IMR-90 (cell line): ENCODE measurements around the gene TMEM45A. TPM values are rescaled to one million over a fixed set of nuclear protein-coding genes. Genes with fewer than 3 reads are reported as not detected.
"Not testable (repeated sequence)": the region's sequence is repeated elsewhere in the genome, so short reads cannot be mapped to it uniquely, and the experiment has no call there.

ENCODE experiments used
- ATAC-seq: fragments of 200-7000 bp; cut with Tn5 transposase; 2 replicates; pipeline ENCODE4 v1.9.1; 2020; ENCODE audit warnings: low read depth, mild to moderate bottlenecking, moderate library complexity
- BruUV-seq: library from RNA; stranded (reverse); fragments of 400-500 nt; replicated peaks from 2 replicates; lab custom pipeline; 2021; lab: Mats Ljungman, UMichigan
- CTCF ChIA-PET: fragments of 300-600 bp; formaldehyde crosslinking; extraction: SDS; loops from one replicate; lab custom pipeline; 2021; ENCODE audit warnings: antibody characterized with exemption; lab: Yijun Ruan, JAX
- POLR2A ChIA-PET: fragments of 300-600 bp; sonication (Branson Sonifier 250); formaldehyde crosslinking; loops from one replicate; lab custom pipeline; 2022; ENCODE audit warnings: antibody characterized with exemption; ENCODE audit not compliant: unreplicated experiment; lab: Charles Lee
- DNase-seq: peaks from one replicate; pipeline ENCODE4 v3.0.0; 2013
- H2AFZ ChIP-seq: replicated peaks from 2 replicates; pipeline ENCODE3; 2013; ENCODE audit warnings: low read length, mild to moderate bottlenecking; ENCODE audit not compliant: poor library complexity
- H2AK5ac ChIP-seq: 2 replicates; pipeline ENCODE4 v1.6.1; 2013; ENCODE audit warnings: low read depth, low read length, inconsistent platforms
- H2AK9ac ChIP-seq: replicated peaks from 2 replicates; pipeline ENCODE3; 2013; ENCODE audit warnings: mild to moderate bottlenecking, low read depth, low read length, moderate library complexity; ENCODE audit not compliant: poor library complexity
- H2BK120ac ChIP-seq: 2 replicates; pipeline ENCODE4 v1.6.1; 2013; ENCODE audit warnings: low read depth, low read length, inconsistent platforms
- H2BK15ac ChIP-seq: 3 replicates; pipeline ENCODE4 v1.6.1; 2013; ENCODE audit warnings: low read depth, low read length, inconsistent platforms
- H2BK20ac ChIP-seq: 2 replicates; pipeline ENCODE4 v1.6.1; 2013; ENCODE audit warnings: low read depth, mild to moderate bottlenecking, inconsistent platforms, low read length, moderate library complexity
- H2BK5ac ChIP-seq: 2 replicates; pipeline ENCODE4 v1.6.1; 2013; ENCODE audit warnings: mild to moderate bottlenecking, low read depth, low read length, inconsistent platforms; ENCODE audit not compliant: poor library complexity, severe bottlenecking
- H3K14ac ChIP-seq: replicated peaks from 2 replicates; pipeline ENCODE4 v1.6.1; 2013; ENCODE audit warnings: low read depth, low read length, inconsistent platforms
- H3K18ac ChIP-seq: 2 replicates; pipeline ENCODE4 v1.6.1; 2013; ENCODE audit warnings: low read depth, low read length, control low read depth
- H3K23ac ChIP-seq: 2 replicates; pipeline ENCODE4 v1.6.1; 2013; ENCODE audit warnings: low read depth, low read length, inconsistent platforms
- H3K27ac ChIP-seq: 2 replicates; pipeline ENCODE4 v1.5.1; 2013; ENCODE audit warnings: mild to moderate bottlenecking, control low read depth, low read length; ENCODE audit not compliant: insufficient read depth
- H3K27me3 ChIP-seq: 2 replicates; pipeline ENCODE4 v1.6.1; 2013; ENCODE audit warnings: low read length; ENCODE audit not compliant: control insufficient read depth, insufficient read depth
- H3K36me3 ChIP-seq: 2 replicates; pipeline ENCODE4 v1.6.1; 2013; ENCODE audit warnings: low read length, mixed read lengths; ENCODE audit not compliant: control insufficient read depth, insufficient read depth
- H3K4ac ChIP-seq: 2 replicates; pipeline ENCODE4 v1.6.1; 2013; ENCODE audit warnings: low read depth, low read length, inconsistent platforms
- H3K4me1 ChIP-seq: 2 replicates; pipeline ENCODE4 v1.6.1; 2013; ENCODE audit warnings: low read length, mixed read lengths; ENCODE audit not compliant: control insufficient read depth, insufficient read depth
- H3K4me2 ChIP-seq: 2 replicates; pipeline ENCODE4 v1.6.1; 2013; ENCODE audit warnings: low read depth, mild to moderate bottlenecking, control low read depth, low read length, moderate library complexity
- H3K4me3 ChIP-seq: 2 replicates; pipeline ENCODE4 v1.5.1; 2013; ENCODE audit warnings: low read depth, mild to moderate bottlenecking, control low read depth, low read length, moderate library complexity; ENCODE audit not compliant: insufficient read depth
- H3K56ac ChIP-seq: 2 replicates; pipeline ENCODE4 v1.6.1; 2013; ENCODE audit warnings: low read length, inconsistent platforms; ENCODE audit not compliant: insufficient read depth; ENCODE audit errors: extremely low read depth
- H3K79me1 ChIP-seq, 2 experiments: 2 replicates each; pipeline ENCODE4 v1.6.1; 2013; ENCODE audit warnings: low read length in 2 of 2, inconsistent platforms in 1 of 2, low read depth in 1 of 2
- H3K9ac ChIP-seq: 2 replicates; pipeline ENCODE4 v1.6.1; 2013; ENCODE audit warnings: low read depth, low read length, control low read depth
- H3K9me1 ChIP-seq: 2 replicates; pipeline ENCODE4 v1.6.1; 2013; ENCODE audit warnings: low read length, inconsistent platforms; ENCODE audit not compliant: insufficient read depth
- H3K9me3 ChIP-seq: 2 replicates; pipeline ENCODE4 v1.6.1; 2013; ENCODE audit warnings: low read length; ENCODE audit not compliant: control insufficient read depth, insufficient read depth
- H4K20me1 ChIP-seq: 2 replicates; pipeline ENCODE4 v1.6.1; 2013; ENCODE audit warnings: low read length, inconsistent platforms; ENCODE audit not compliant: insufficient read depth
- H4K5ac ChIP-seq: 2 replicates; pipeline ENCODE4 v1.6.1; 2013; ENCODE audit warnings: mild to moderate bottlenecking, low read depth, low read length, control low read depth
- H4K8ac ChIP-seq, 2 experiments: 2 replicates each; pipeline ENCODE4 v1.6.1; 2013; ENCODE audit warnings: low read depth in 2 of 2, low read length in 2 of 2, control low read depth in 1 of 2, inconsistent platforms in 1 of 2
- H4K91ac ChIP-seq: 2 replicates; pipeline ENCODE4 v1.6.1; 2013; ENCODE audit warnings: low read depth, low read length, inconsistent platforms; ENCODE audit not compliant: insufficient read depth
- WGBS, 2 experiments: methylation state at CpG; one replicate each; pipeline versions ENCODE4 v1.1.5 to v1.1.7; 2013; ENCODE audit warnings: missing lambda C conversion rate in 2 of 2; ENCODE audit not compliant: insufficient read length in 1 of 2; ENCODE audit errors: extremely low coverage in 2 of 2; 5-methylcytosine and 5-hydroxymethylcytosine counted together
- dilution Hi-C: fragments of 300-500 bp; cut with HindIII; formaldehyde crosslinking; loops from one replicate; pipeline ENCODE4 v1.14.3; 2018; ENCODE audit warnings: low sequenced_read_pairs; ENCODE audit not compliant: unreplicated experiment
- in situ Hi-C: fragments of 300-500 bp; cut with MboI; formaldehyde crosslinking; loops from 3 replicates; pipeline ENCODE4 v1.14.3; 2019; ENCODE audit warnings: low sequenced_read_pairs, inconsistent platforms, mixed read lengths
- intact Hi-C: fragments of 100-400 bp; cut with micrococcal nuclease; formaldehyde crosslinking; loops from 2 replicates; pipeline ENCODE4 v1.10.0; 2022
- polyA plus RNA-seq, 3 experiments: library from polyadenylated mRNA; depleted of rRNA; stranded (reverse); fragments of >200 nt; gene quantifications; 2 replicates each; pipeline ENCODE4 v1.2.3, GENCODE V29; 2012; ENCODE audit warnings: low replicate concordance in 1 of 3
- total RNA-seq: library from RNA; depleted of rRNA; stranded (reverse); fragments of >200 nt; gene quantifications from 2 replicates; pipeline ENCODE4 v1.2.3, GENCODE V29; 2012

TMEM45A gene
- total and polyA plus RNA-seq, 2 of the 4 experiments (the other 2 are of a cell fraction) = 13.6 to 21.7 TPM

- DNase-seq, H4K20me1 ChIP-seq, CTCF ChIA-PET, H3K4ac ChIP-seq, H2AFZ ChIP-seq, H4K91ac ChIP-seq, ATAC-seq, H3K79me1 ChIP-seq, BruUV-seq, H3K27ac ChIP-seq, H2AK5ac ChIP-seq, H3K27me3 ChIP-seq, H3K18ac ChIP-seq, H3K4me3 ChIP-seq, H2BK120ac ChIP-seq, H3K36me3 ChIP-seq, H4K5ac ChIP-seq, H3K56ac ChIP-seq, H2AK9ac ChIP-seq, H2BK5ac ChIP-seq, in situ Hi-C loops, H3K4me1 ChIP-seq, H3K23ac ChIP-seq, dilution Hi-C loops, intact Hi-C loops, H3K9me3 ChIP-seq, H3K14ac ChIP-seq, H3K9me1 ChIP-seq, H2BK20ac ChIP-seq, H2BK15ac ChIP-seq, H3K4me2 ChIP-seq, H3K9ac ChIP-seq, POLR2A ChIA-PET, H4K8ac ChIP-seq: not testable (repeated sequence)
- WGBS, 2 experiments = no CpG with 5 or more reads among the region's 3 CpGs
These were observed 49.0 kb downstream of the TMEM45A start for GRCh38 chr3:100541428-100541827.
